Measurements from ENCODE around the gene QRSL1.

Gene QRSL1

GRCh38 chr6:106617857-106618256 is 11.5 kb upstream of the QRSL1 start:
- Histone ChIP-seq H3K27ac (no peak overlapping the region), H3K4me3 (ENCODE audit: low read depth in 1 of 2, low read length in 1 of 2) (no peak overlapping the region), H3K4me1 (ENCODE audit: control insufficient read depth in 1 of 2, insufficient read depth in 1 of 2, low read depth in 1 of 2, low read length in 1 of 2) (no peaks in the 10 kb centered on the region), H3K9me3 (no peaks in the 10 kb centered on the region), H3K36me3 (peaks cover 13% of the 10 kb centered on the region), H3K27me3 (no peaks in the 10 kb centered on the region)
- TF ChIP-seq, protein P1, sequence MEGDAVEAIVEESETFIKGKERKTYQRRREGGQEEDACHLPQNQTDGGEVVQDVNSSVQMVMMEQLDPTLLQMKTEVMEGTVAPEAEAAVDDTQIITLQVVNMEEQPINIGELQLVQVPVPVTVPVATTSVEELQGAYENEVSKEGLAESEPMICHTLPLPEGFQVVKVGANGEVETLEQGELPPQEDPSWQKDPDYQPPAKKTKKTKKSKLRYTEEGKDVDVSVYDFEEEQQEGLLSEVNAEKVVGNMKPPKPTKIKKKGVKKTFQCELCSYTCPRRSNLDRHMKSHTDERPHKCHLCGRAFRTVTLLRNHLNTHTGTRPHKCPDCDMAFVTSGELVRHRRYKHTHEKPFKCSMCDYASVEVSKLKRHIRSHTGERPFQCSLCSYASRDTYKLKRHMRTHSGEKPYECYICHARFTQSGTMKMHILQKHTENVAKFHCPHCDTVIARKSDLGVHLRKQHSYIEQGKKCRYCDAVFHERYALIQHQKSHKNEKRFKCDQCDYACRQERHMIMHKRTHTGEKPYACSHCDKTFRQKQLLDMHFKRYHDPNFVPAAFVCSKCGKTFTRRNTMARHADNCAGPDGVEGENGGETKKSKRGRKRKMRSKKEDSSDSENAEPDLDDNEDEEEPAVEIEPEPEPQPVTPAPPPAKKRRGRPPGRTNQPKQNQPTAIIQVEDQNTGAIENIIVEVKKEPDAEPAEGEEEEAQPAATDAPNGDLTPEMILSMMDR (IDR thresholded peaks at IDR 0.05), result no peak

DNA sequence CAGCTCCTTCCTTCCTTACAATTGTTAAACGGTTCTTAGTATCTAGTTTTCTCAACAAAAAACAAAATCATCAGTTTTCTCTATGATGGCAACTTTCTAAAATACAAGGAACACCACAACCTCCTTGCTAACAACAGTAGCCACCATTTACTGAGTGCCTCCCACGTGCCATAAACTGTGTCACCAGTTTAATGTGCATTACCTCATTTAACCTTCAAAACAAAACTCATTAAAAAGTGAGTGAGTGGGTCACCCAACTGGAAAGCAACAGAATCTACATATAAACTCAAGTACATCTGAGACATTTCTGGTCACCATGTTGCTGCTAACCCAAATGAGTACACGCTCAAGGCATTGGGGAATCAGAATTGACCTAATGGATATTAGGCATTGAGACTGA is 11.1 kb upstream of the QRSL1 start:
- Histone ChIP-seq H3K9me3 (no peaks in the 10 kb centered on the region), H3K27me3 (no peaks in the 10 kb centered on the region), H3K27ac (no peak overlapping the region), H3K4me1 (ENCODE audit: control insufficient read depth in 1 of 2, insufficient read depth in 1 of 2, low read depth in 1 of 2, low read length in 1 of 2) (no peaks in the 10 kb centered on the region), H3K4me3 (ENCODE audit: low read depth in 1 of 2, low read length in 1 of 2) (no peak overlapping the region), H3K36me3 (peaks cover 13% of the 10 kb centered on the region)
- TF ChIP-seq, protein P1 (IDR thresholded peaks at IDR 0.05), result no peak

GRCh38 chr6:106619223-106619622 is 10.2 kb upstream of the QRSL1 start:
- no peaks in the 10 kb centered on the region for H3K9me3 ChIP-seq
- no peaks in the 10 kb centered on the region for H3K4me1 ChIP-seq (ENCODE audit: control insufficient read depth in 1 of 2, insufficient read depth in 1 of 2, low read depth in 1 of 2, low read length in 1 of 2)
- H3K27ac ChIP-seq, result no peak overlapping the region
- peaks cover 13% of the 10 kb centered on the region for H3K36me3 ChIP-seq
- no peaks in the 10 kb centered on the region for H3K27me3 ChIP-seq
- no peak overlapping the region for H3K4me3 ChIP-seq (ENCODE audit: low read depth in 1 of 2, low read length in 1 of 2)
- TF ChIP-seq, protein P1 (IDR thresholded peaks at IDR 0.05), result no peak

DNA sequence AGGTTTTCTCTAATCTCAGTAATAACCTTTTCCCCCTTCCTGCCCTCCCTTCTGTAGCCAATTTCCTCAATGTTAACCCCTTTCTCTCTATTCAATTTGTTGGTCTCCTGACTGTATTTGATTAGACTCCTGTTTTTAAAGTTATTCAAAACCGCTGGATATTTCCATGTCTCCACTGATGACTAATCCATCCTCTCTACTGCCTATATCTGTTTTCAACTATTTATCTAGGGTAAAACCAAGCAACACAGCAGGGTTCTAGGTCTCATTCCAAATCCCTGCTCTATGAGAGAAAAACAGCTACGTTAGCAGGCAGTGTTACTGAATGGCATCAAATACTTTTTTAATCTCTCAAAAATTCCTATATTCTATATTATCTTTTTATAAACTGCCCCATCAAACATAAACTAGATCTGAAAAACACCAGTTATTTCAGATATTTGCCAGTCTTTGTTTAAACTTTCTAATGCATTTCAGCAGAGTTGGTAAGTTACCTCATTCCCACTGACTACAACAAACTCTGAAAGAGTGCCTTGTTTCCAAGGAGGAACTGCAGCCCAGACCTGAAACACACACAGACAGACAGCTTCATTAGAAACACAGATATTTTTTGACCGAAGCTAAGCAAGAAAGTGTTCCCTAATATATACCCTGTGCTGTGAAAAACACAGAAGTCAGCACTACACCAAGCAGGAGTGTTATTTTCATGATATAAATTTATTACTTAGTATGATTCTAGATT is 8.3 kb upstream of the QRSL1 start:
- Histone ChIP-seq H3K27ac (no peak overlapping the region), H3K4me3 (ENCODE audit: low read depth in 1 of 2, low read length in 1 of 2) (no peak overlapping the region)
- TF ChIP-seq, protein P1 (IDR thresholded peaks at IDR 0.05), result no peak

DNA sequence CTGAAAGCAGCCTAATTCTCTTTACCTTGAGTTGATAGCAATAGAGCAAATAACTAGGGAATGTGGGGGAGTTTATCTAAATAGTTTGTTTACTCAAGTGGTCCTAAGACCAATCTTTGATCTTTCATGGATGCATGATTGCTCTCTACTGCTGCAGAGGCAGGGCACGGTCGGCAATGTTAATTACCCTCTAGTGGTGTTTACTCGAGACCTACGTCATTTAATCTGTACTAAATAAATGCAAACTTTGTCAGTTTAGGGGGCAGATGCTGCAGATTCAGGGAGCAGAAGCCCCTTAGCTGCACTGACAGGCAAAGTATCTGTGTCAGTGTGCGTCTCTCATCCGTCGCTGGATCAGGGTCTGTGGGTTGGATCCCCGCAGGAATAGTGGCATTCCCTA is 7.0 kb upstream of the QRSL1 start:
- TF ChIP-seq, protein P1 (IDR thresholded peaks at IDR 0.05), result no peak
- Histone ChIP-seq H3K27me3 (no peaks in the 10 kb centered on the region), H3K4me1 (ENCODE audit: control insufficient read depth in 1 of 2, insufficient read depth in 1 of 2, low read depth in 1 of 2, low read length in 1 of 2) (no peaks in the 10 kb centered on the region), H3K36me3 (peaks cover 13% of the 10 kb centered on the region), H3K27ac (no peak overlapping the region), H3K4me3 (ENCODE audit: low read depth in 1 of 2, low read length in 1 of 2) (no peak overlapping the region), H3K9me3 (no peaks in the 10 kb centered on the region)

More for the DNA sequence above, 8.3 kb upstream of the QRSL1 start:
- peaks cover 13% of the 10 kb centered on the region for H3K36me3 ChIP-seq
- H3K9me3 ChIP-seq, result no peaks in the 10 kb centered on the region
- no peaks in the 10 kb centered on the region for H3K4me1 ChIP-seq (ENCODE audit: control insufficient read depth in 1 of 2, insufficient read depth in 1 of 2, low read depth in 1 of 2, low read length in 1 of 2)
- no peaks in the 10 kb centered on the region for H3K27me3 ChIP-seq

Measured in neutrophil (primary cell).